G401 (cell line): ENCODE measurements around the gene USP27X. TPM values are rescaled to one million over a fixed set of nuclear protein-coding genes. Genes with fewer than 3 reads are reported as not detected.

Experiments used
- total RNA-seq: library from RNA; depleted of rRNA; stranded (reverse); fragments of >200 nt; shearing (Covaris generic); gene quantifications from 2 replicates; pipeline ENCODE4 v1.2.3, GENCODE V29; 2014; rRNA removed

USP27X gene
- total RNA-seq, 1 experiment from 2014 or later = 0.44 TPM

Other genes with a start within 250 kb of the USP27X start
- gene PAGE1, start 183.5 kb upstream of the USP27X start, total RNA-seq = not detected in 2 replicates
- not detected in 2 replicates for gene PAGE4, start 50.2 kb upstream of the USP27X start, total RNA-seq
- gene CLCN5, start 43.1 kb downstream of the USP27X start, total RNA-seq = 5.8 and 7.1 TPM in 2 replicates